CD4-positive, alpha-beta T cell treated with Interleukin-2 at 100 ng/mL for 4 hours (primary cell): ENCODE data around the gene POU6F2.
"Not testable (repeated sequence)": the region's sequence is repeated elsewhere in the genome, so short reads cannot be mapped to it uniquely, and the experiment has no call there.

Source experiments
- DNase-seq: peaks from one replicate; pipeline ENCODE4 v3.0.0-alpha.2; 2020; ENCODE audit warnings: low spot score

Gene POU6F2

GRCh38 chr7:39187130-39187529 is 209.4 kb downstream of the POU6F2 start:
- no peak for DNase-seq

- DNase-seq: no peak
Observed at GRCh38 chr7:39192476-39192875, 214.8 kb downstream of the POU6F2 start.

GRCh38 chr7:39194388-39194787 is 216.7 kb downstream of the POU6F2 start:
- not testable (repeated sequence) for DNase-seq

- no peak for DNase-seq
Observed at GRCh38 chr7:39195967-39196366, 218.3 kb downstream of the POU6F2 start.

- DNase-seq: no peak
Observed at GRCh38 chr7:39197831-39198230, 220.1 kb downstream of the POU6F2 start.

- DNase-seq: no peak
Observed at GRCh38 chr7:39198556-39198955, 220.8 kb downstream of the POU6F2 start.

- DNase-seq: no peak
Observed at GRCh38 chr7:39199006-39199405, 221.3 kb downstream of the POU6F2 start.

- no peak for DNase-seq
Observed at GRCh38 chr7:39199951-39200350, 222.2 kb downstream of the POU6F2 start.

GRCh38 chr7:39202041-39202440 is 224.3 kb downstream of the POU6F2 start:
- no peak for DNase-seq

GRCh38 chr7:39210362-39210761 is 232.7 kb downstream of the POU6F2 start:
- no peak for DNase-seq

- DNase-seq: no peak
Observed at GRCh38 chr7:39211581-39211980, 233.9 kb downstream of the POU6F2 start.

- DNase-seq: no peak
Observed at GRCh38 chr7:39212876-39213275, 235.2 kb downstream of the POU6F2 start.

GRCh38 chr7:39217783-39218182 is 240.1 kb downstream of the POU6F2 start:
- DNase-seq: no peak

- no peak for DNase-seq
Observed at GRCh38 chr7:39219869-39220268, 242.2 kb downstream of the POU6F2 start.

GRCh38 chr7:39221901-39222300 is 244.2 kb downstream of the POU6F2 start:
- no peak for DNase-seq

GRCh38 chr7:39228946-39229345 is 251.2 kb downstream of the POU6F2 start:
- no peak for DNase-seq

- no peak for DNase-seq
Observed at GRCh38 chr7:39233851-39234529, 256.3 kb downstream of the POU6F2 start.

- DNase-seq: no peak
Observed at GRCh38 chr7:39238234-39238869, 260.6 kb downstream of the POU6F2 start.

- DNase-seq: no peak
Observed at GRCh38 chr7:39240864-39241263, 263.2 kb downstream of the POU6F2 start.

- no peak for DNase-seq
Observed at GRCh38 chr7:39247576-39247975, 269.9 kb downstream of the POU6F2 start.

GRCh38 chr7:39248041-39248691 is 270.5 kb downstream of the POU6F2 start:
- DNase-seq: no peak

- DNase-seq: no peak
Observed at GRCh38 chr7:39248692-39249090, 271.0 kb downstream of the POU6F2 start.

GRCh38 chr7:39249635-39250152 is 272.0 kb downstream of the POU6F2 start:
- no peak for DNase-seq
